GM12878 (cell line): ENCODE results near the gene RBM10. TPM values are rescaled to one million over a fixed set of nuclear protein-coding genes. Genes with fewer than 3 reads are reported as not detected.

Experiments used
- ASH2L ChIP-seq: fragments of 300-600, 200-600 bp; sonication (generic); IDR thresholded peaks from 2 replicates; pipeline ENCODE4 v1.6.1; 2017; ENCODE audit warnings: low read depth, mild to moderate bottlenecking, borderline replicate concordance
- CBX5 ChIP-seq: sonication (generic); IDR thresholded peaks from 2 replicates; pipeline ENCODE4 v1.6.1; 2016; ENCODE audit warnings: low read depth, moderate library complexity, mild to moderate bottlenecking, inconsistent platforms
- E4F1 ChIP-seq: fragments of 450-650 bp; IDR thresholded peaks from 2 replicates; pipeline ENCODE4 v1.6.1; 2018; ENCODE audit warnings: borderline replicate concordance, mild to moderate bottlenecking; ENCODE audit not compliant: partially characterized antibody
- ETV6 ChIP-seq, 2 experiments: fragments of 450-650 bp in 1 of 2; IDR thresholded peaks in 1 of 2; conservative IDR thresholded peaks in 1 of 2; 2 replicates each; pipeline ENCODE4 v1.6.1; 2014; ENCODE audit warnings: antibody characterized with exemption in 1 of 2, borderline replicate concordance in 1 of 2, low read depth in 1 of 2, mild to moderate bottlenecking in 1 of 2, moderate library complexity in 1 of 2
- EZH2 ChIP-seq: IDR thresholded peaks from 2 replicates; pipeline ENCODE4 v1.6.1; 2012; ENCODE audit warnings: low read depth, mild to moderate bottlenecking, control low read depth, inconsistent platforms, low read length, borderline replicate concordance; ENCODE audit not compliant: control insufficient read depth
- FOXM1 ChIP-seq: IDR thresholded peaks from 2 replicates; pipeline ENCODE4 v1.6.1; 2012; ENCODE audit warnings: low read depth, mild to moderate bottlenecking, inconsistent platforms, low read length, moderate library complexity
- GABPA ChIP-seq: IDR thresholded peaks from 2 replicates; pipeline ENCODE4 v1.6.1; 2014; ENCODE audit warnings: antibody characterized with exemption, low read depth, mild to moderate bottlenecking, inconsistent platforms
- HDGF ChIP-seq: fragments of 450-650 bp; IDR thresholded peaks from 2 replicates; pipeline ENCODE4 v1.6.1; 2016; ENCODE audit warnings: antibody characterized with exemption
- JUNB ChIP-seq: IDR thresholded peaks from 2 replicates; pipeline ENCODE4 v1.6.1; 2016; ENCODE audit warnings: antibody characterized with exemption, mild to moderate bottlenecking
- NFYB ChIP-seq: IDR thresholded peaks from 2 replicates; pipeline ENCODE4 v1.6.1; 2011; ENCODE audit warnings: low read depth, mild to moderate bottlenecking, low read length, improper control_type of control experiment, moderate library complexity; ENCODE audit not compliant: insufficient read depth
- POLR2A ChIP-seq: IDR thresholded peaks from 2 replicates; pipeline ENCODE4 v1.6.1; 2011; ENCODE audit warnings: low read depth, mild to moderate bottlenecking, low read length
- POLR2AphosphoS2 ChIP-seq: IDR thresholded peaks from 2 replicates; pipeline ENCODE4 v1.6.1; 2011; ENCODE audit warnings: low read depth, mild to moderate bottlenecking, low read length, improper control_type of control experiment, moderate library complexity
- SIN3A ChIP-seq: IDR thresholded peaks from 2 replicates; pipeline ENCODE4 v1.6.1; 2012; ENCODE audit warnings: low read depth, low read length, improper control_type of control experiment
- TCF12 ChIP-seq: IDR thresholded peaks from 2 replicates; pipeline ENCODE4 v1.6.1; 2011; ENCODE audit warnings: low read depth, mild to moderate bottlenecking, low read length
- ZNF24 ChIP-seq: fragments of 450-650 bp; IDR thresholded peaks from 2 replicates; pipeline ENCODE4 v1.6.1; 2017; ENCODE audit warnings: antibody characterized with exemption, mild to moderate bottlenecking
- polyA plus RNA-seq, 11 experiments: library from polyadenylated mRNA; depleted of rRNA in 4 of 11; unstranded in 6 of 11; stranded (reverse) in 5 of 11; fragments of >200 nt; fragmentation: Nextera tagmentation in 4 of 11; fragmentation: Illumina TruSeq in 1 of 11; extraction: Ambion mirVana in 4 of 11; extraction: Trizol in 1 of 11; gene quantifications; 1 replicate in 1 of 11; 2 replicates in 10 of 11; pipeline versions ENCODE4 v1.2.1 to v1.2.3, GENCODE V29; 2011 to 2016; ENCODE audit warnings: inconsistent platforms in 2 of 11, missing spikeins in 2 of 11, low read depth in 1 of 11
- total RNA-seq, 4 experiments: library from RNA; depleted of rRNA in 3 of 4; stranded (reverse); fragments of >200 nt in 3 of 4; fragmentation: Illumina TruSeq in 1 of 4; extraction: Trizol in 1 of 4; gene quantifications; 2 replicates each; pipeline versions ENCODE4 v1.2.1 to v1.2.3, GENCODE V29; 2013 to 2021
- TF ChIP-seq, protein P1 (sequence below): IDR thresholded peaks from 2 replicates; pipeline ENCODE4 v1.6.1; 2012; ENCODE audit warnings: low read depth, low read length, improper control_type of control experiment

Gene RBM10
- total and polyA plus RNA-seq, 10 of the 15 experiments (the other 5 are each of a cell fraction or from before 2014, with no cell fraction given): 1.4 to 60.0 (median 29.8) TPM

DNA sequence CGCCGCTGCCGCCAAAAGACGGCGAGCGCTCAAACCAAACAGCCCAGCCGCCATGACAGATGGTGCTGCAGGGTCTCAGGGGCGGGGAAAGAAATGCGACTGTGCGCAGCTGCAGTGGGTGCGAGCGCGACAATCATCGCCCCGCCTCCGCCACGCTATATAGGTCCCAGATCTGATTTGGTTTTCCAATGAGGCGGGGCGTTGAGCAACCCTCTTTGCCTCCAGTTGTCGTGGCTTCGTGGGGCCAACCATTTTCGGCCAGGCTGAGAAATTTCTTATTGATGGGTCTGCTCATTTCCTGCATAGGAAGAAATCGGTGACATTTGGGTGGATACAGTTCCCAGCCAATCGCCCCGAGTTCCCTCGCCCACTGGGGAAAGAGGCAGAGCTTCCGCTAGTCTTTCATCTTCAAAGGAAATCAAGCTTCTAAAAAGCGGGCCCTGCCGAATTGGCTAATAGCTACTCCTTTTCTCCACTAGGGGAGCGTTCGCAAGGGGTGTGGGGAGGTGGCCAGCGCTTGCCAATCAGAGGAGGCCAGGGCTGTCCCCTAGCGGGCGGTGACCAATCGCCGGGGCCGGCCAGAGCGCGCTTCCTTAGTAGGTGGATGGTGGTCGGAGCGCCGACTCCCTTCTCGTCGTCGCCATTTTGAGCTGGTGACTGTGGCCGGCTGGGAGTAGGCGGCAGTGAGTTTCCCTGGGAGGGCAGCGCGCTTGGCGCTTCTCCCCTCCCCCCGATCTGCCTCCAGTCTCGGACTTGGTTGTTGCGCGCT lies at the start of gene RBM10, which contains the start of gene NDUFB11 (continued):
- no peak for TF ChIP-seq ETV6 (conservative IDR thresholded peaks at IDR 0.05 in 1 of 2, IDR thresholded peaks at IDR 0.05 in 1 of 2; ENCODE audit: borderline replicate concordance in 1 of 2, low read depth in 1 of 2)
- TF ChIP-seq E4F1: no peak
- TF ChIP-seq, protein P1, sequence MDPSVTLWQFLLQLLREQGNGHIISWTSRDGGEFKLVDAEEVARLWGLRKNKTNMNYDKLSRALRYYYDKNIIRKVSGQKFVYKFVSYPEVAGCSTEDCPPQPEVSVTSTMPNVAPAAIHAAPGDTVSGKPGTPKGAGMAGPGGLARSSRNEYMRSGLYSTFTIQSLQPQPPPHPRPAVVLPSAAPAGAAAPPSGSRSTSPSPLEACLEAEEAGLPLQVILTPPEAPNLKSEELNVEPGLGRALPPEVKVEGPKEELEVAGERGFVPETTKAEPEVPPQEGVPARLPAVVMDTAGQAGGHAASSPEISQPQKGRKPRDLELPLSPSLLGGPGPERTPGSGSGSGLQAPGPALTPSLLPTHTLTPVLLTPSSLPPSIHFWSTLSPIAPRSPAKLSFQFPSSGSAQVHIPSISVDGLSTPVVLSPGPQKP: no peak
- TF ChIP-seq POLR2A: peak; percentile 96
- TF ChIP-seq HDGF: no peak
- no peak for TF ChIP-seq FOXM1
- no peak for TF ChIP-seq EZH2
- TF ChIP-seq CBX5: no peak
- 0 out of 2 replicates have a peak, but pooled peaks have one; percentile 21 for TF ChIP-seq GABPA
- no peak for TF ChIP-seq SIN3A
- peak; percentile 40; the same call in 1 of the 2 replicates for TF ChIP-seq POLR2AphosphoS2
- TF ChIP-seq ASH2L: no peak
- no peak for TF ChIP-seq JUNB
- TF ChIP-seq NFYB: peak; percentile 86
- TF ChIP-seq ZNF24: no peak
- 0 out of 2 replicates have a peak, but pooled peaks have one; percentile 19 for TF ChIP-seq TCF12
